ENCODE results near the gene MAEA. TPM values are rescaled to one million over a fixed set of nuclear protein-coding genes. Genes with fewer than 3 reads are reported as not detected.

Gene MAEA
- total and polyA plus RNA-seq, 10 of the 15 experiments (the other 5 are each of a cell fraction or from before 2014, with no cell fraction given): 3.6 to 67.1 (median 54.6) TPM

DNA sequence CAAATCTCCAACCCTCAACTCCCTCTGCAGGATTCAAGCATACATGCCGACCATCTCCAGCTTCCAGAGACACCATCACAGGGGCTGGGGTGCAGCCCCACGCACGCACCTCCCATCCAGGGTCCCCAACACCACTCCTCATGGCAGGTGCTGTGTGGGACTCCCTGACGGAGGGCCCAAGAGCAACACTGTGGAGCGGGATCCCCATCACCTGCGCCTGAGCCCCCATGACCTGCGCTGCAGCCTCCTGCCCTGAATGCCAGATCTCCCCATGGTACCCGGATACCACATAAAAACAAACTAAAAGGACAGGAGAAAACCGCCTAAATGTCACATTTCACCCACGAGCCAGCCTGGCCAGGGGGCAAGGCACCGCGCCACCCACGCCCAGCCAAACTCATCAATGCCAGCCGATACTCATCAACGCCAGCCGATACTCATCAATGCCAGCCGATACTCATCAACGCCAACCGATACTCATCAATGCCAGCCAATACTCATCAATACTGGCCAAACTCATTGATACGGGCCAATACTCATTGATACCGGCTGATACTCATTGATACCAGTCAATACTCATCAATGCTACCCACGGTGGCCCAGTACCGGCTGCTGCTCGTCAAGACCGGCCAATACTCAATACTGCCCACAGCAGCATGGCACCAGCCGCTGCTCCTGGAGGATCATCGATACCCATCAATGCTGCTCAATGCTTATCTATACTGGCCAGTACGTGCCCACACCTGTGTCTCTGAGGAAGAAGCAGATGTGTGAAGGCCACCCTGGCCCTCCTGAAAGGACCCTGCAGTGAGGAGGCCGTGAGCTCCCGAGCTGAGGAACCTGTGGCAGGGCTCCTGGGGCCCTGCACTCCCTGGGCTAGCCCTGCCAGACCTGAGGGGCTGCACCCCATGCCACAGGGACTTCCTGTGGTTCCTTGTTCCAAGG is 46.9 kb upstream of the MAEA start (continued):
- TF ChIP-seq RB1 (IDR thresholded peaks at IDR 0.05; ENCODE audit: borderline replicate concordance) (no peak), MYB (IDR thresholded peaks at IDR 0.05; ENCODE audit: borderline replicate concordance, low read depth, low read length) (no peak), IRF4 (IDR thresholded peaks at IDR 0.05; ENCODE audit: low read depth, low read length) (no peak), SREBF2 (IDR thresholded peaks at IDR 0.05; ENCODE audit: low read length) (no peak), CBX5 (IDR thresholded peaks at IDR 0.05; ENCODE audit: low read depth) (no peak), ZBED1 (IDR thresholded peaks at IDR 0.05; ENCODE audit: borderline replicate concordance) (no peak), CBX3 (IDR thresholded peaks at IDR 0.05; ENCODE audit: borderline replicate concordance, low read depth) (no peak), CHD1 (IDR thresholded peaks at IDR 0.05; ENCODE audit: low read depth, low read length) (no peak), TCF12 (IDR thresholded peaks at IDR 0.05; ENCODE audit: low read depth, low read length) (no peak), SPI1 (IDR thresholded peaks at IDR 0.05; ENCODE audit: borderline replicate concordance, insufficient read depth, low read depth, low read length) (no peak), PAX5 (IDR thresholded peaks at IDR 0.05; ENCODE audit: borderline replicate concordance, low read depth, low read length) (no peak)
- TF ChIP-seq, protein P1, sequence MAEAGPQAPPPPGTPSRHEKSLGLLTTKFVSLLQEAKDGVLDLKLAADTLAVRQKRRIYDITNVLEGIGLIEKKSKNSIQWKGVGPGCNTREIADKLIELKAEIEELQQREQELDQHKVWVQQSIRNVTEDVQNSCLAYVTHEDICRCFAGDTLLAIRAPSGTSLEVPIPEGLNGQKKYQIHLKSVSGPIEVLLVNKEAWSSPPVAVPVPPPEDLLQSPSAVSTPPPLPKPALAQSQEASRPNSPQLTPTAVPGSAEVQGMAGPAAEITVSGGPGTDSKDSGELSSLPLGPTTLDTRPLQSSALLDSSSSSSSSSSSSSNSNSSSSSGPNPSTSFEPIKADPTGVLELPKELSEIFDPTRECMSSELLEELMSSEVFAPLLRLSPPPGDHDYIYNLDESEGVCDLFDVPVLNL (IDR thresholded peaks at IDR 0.05; ENCODE audit: low read depth, low read length): no peak

Data from GM12878 (cell line).